GM12864 (cell line): ENCODE data around the gene ZNF747.
"Not testable (repeated sequence)": the region's sequence is repeated elsewhere in the genome, so short reads cannot be mapped to it uniquely, and the experiment has no call there.

Source experiments
- DNase-seq: peaks from one replicate; pipeline ENCODE4 v3.0.0-alpha.2; 2011; ENCODE audit warnings: low read depth
- H3K4me3 ChIP-seq: 2 replicates; pipeline ENCODE4 v1.5.1; 2011; ENCODE audit warnings: mild to moderate bottlenecking, low read depth, low read length, control low read depth
- CTCF ChIP-seq: IDR thresholded peaks from 2 replicates; pipeline ENCODE4 v1.5.1; 2011; ENCODE audit warnings: low read depth, mild to moderate bottlenecking, moderate library complexity, low read length, control low read depth, inconsistent platforms; ENCODE audit errors: missing control alignments

ZNF747 gene

GRCh38 chr16:30526137-30526822 is 8.4 kb downstream of the ZNF747 start, which contains the start of gene ZNF768:
ZNF768 (minus strand) TSS chr16:30526566; CDS start chr16:30526413, 153 bp downstream.
- no peak for TF ChIP-seq CTCF
- H3K4me3 ChIP-seq, result peak within 1 kb of the TSS; percentile 77
- DNase-seq, result no peak

- DNase-seq, result no peak
- peak overlapping the region; percentile 77 for H3K4me3 ChIP-seq
- no peak for TF ChIP-seq CTCF
Measured at GRCh38 chr16:30525844-30526136, 8.9 kb downstream of the ZNF747 start.

GRCh38 chr16:30524575-30525568 is 9.8 kb downstream of the ZNF747 start:
- H3K4me3 ChIP-seq, result no peak overlapping the region
- DNase-seq, result no peak
- TF ChIP-seq CTCF, result no peak

- H3K4me3 ChIP-seq, result no peak overlapping the region
- no peak for DNase-seq
- TF ChIP-seq CTCF, result no peak
Measured at GRCh38 chr16:30523768-30524574, 10.7 kb downstream of the ZNF747 start.

- not testable (repeated sequence) for H3K4me3 ChIP-seq, DNase-seq
Measured at GRCh38 chr16:30522702-30523463, 11.8 kb downstream of the ZNF747 start.

GRCh38 chr16:30521873-30522641 is 12.6 kb downstream of the ZNF747 start:
- TF ChIP-seq CTCF, result no peak
- no peak for DNase-seq
- H3K4me3 ChIP-seq, result no peak overlapping the region
